HG02970 (cell line): ENCODE measurements around the gene ARHGAP32.

Experiments
- ATAC-seq: cut with Tn5 transposase; IDR thresholded peaks from one replicate; pipeline ENCODE4 v1.9.1; 2021; ENCODE audit warnings: mild to moderate bottlenecking, moderate library complexity, moderate number of reproducible peaks; ENCODE audit not compliant: unreplicated experiment, low FRiP score

The ARHGAP32 gene

GRCh38 chr11:128963744-128964325, 228.3 kb downstream of the ARHGAP32 start:
- no peak for ATAC-seq

DNA sequence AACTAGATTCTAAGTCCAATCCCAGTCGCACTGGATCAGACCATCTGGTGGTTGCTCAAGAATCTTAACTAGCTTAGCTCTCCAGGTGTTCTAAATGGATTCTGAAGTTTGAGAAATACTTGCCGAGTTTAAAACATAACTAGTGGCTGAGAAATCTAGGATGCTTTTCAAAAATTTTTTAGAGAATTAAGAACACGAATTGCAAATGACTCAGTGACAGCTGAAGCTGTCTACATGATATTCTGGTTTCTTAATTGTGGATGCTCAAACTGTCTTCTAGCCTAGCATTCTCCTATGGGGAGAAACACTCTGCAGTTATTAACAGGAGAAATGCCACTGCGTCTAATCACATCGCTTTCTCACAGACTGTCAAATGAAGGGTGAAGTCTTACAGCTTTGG, 229.2 kb downstream of the ARHGAP32 start:
- no peak for ATAC-seq

DNA sequence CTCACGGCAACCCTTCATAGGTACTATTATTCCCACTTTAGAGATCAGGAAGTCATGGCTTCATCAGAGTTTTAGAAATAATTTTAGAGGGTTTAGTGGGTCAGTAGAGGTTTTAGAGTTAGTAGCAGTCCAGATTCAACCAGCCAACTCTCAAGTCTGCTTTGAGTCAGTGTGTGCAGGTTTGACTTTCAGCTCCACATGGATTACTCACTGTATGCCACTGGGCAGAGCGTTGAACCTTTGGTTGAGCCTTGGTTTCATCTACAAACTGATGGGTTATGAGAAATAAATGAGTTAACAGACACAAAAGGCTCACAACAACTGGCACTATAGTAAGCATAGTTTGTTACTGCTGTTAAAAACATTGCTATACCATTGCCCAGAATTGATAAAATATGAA, 230.5 kb downstream of the ARHGAP32 start:
- ATAC-seq = no peak

DNA sequence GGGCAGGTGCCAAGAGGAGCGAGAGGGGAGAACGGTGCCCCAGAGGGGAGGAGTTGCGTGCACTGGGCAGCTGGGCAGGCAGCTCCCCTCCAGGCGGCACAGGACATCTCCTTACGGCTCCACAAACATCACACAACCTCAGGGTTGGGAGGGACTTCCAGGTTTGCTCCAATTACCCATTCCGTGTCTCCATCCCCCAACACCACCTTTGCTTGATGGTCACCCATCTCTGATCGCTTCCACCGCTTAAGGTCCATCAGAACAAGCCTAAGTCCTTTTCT, 235.0 kb downstream of the ARHGAP32 start:
- no peak for ATAC-seq

DNA sequence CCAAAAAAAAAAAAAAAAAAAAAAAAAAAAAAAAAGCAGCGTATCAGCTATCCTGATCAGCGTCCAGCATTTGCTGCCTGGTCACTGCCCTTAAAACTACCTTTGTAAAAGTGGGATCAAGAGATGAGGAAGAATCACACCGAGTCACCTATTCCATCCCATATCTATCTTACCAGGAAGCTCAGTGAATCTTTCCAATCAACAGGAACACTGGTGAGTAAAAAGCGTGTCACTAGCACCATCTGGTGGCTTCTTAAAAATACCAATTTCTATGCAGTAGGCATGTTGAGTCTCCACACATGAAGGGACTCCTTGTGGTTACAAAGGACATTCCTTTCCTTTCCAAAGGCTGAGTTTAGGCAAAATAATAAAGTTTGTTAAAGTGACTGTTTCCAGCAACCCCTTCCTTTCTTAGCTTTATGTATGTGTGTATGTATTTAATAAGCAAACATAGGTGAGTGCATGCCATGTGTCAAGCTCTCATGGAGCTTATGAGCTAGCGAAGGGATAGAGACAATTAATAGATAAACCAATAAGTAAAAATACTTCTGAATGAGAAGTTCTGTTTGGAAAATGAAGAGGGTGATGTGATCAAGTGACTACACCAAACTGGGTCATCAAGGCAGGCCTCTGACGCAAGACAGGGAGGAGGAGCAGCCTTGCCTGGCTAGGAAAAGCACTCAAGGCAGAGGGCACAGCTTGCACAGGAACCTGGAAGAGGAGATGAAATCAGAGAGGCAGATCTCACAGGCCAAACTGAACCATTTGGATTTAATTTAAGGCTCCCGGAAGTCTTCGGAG, 235.5 kb downstream of the ARHGAP32 start:
- no peak for ATAC-seq

DNA sequence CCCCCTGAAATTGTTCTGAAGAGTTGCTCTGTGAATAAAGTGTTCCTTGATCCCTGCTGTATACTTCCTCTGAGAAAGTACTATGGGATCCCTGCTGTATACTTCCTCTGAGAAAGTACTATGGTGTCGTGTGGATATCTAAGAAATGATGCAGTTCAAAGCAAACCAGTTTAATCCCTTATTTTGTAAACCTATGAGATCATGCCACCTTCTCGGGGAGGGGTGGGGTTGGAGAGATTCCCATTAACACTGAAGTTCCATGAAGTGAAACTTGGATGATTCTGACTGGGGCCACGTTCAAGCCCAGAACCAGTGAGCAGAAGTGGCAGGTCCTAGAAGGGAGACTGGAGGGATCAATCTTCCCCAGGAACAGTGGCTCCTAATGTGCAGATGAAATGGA, 236.5 kb downstream of the ARHGAP32 start:
- no peak for ATAC-seq

- no peak for ATAC-seq
These were observed 239.0 kb downstream of the ARHGAP32 start for GRCh38 chr11:128953151-128953550.

DNA sequence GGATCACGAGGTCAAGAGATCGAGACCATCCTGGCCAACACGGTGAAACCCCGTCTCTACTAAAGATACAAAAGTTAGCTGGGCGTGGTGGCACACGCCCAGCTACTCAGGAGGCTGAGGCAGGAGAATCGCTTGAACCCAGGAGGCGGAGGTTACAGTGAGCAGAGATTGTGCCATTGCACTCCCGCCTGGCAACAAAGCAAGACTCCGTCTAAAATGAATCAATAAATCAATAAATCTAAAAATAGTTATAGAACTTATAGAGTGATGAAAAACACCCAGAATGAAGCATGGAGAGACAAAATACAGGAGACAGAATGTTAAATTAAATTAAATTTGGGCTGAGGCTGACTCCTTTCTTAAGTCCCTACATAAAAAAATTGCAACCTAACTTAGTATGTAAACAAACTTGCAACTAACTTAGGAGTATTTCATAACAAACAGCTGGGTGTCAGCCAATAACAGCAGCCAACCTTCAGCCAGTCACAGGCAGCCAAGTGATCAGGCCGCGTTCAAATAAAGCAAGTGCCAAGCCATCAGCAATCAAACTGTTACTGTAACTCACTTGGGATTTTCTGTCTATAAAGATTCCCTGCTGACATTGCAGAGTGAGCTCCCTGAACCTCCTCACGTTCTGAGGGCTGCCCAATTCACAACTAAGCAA, 242.2 kb downstream of the ARHGAP32 start:
- ATAC-seq = no peak

- no peak for ATAC-seq
These were observed 243.5 kb downstream of the ARHGAP32 start for GRCh38 chr11:128948583-128948982.

GRCh38 chr11:128947773-128948172, 244.4 kb downstream of the ARHGAP32 start:
- ATAC-seq = no peak

DNA sequence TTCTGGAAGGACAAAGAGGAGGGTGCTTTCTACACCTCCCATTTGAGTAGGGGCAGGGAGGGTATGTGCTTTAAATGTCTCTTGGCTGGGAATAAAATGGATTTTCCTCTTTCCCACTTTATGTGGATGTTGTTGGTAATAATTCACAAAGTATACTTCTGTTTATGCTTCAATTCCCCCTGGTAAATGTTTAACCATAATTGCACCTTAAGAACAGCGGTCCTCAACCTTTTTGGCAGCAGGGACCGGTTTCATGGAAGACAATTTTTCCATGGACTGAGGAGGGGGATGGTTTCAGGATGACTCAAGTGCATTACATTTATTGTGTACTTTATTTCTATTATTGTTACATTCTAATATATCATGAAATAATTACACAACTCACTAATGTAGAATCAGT, 245.5 kb downstream of the ARHGAP32 start:
- no peak for ATAC-seq

GRCh38 chr11:128943428-128943976, 248.6 kb downstream of the ARHGAP32 start:
- no peak for ATAC-seq

- ATAC-seq = no peak
These were observed 249.2 kb downstream of the ARHGAP32 start, which contains the start of gene TP53AIP1 for GRCh38 chr11:128942817-128943427. TP53AIP1 (minus strand) TSS chr11:128942871; CDS start chr11:128937818, 5,053 bp downstream.

GRCh38 chr11:128942272-128942612, 249.9 kb downstream of the ARHGAP32 start:
- no peak for ATAC-seq

DNA sequence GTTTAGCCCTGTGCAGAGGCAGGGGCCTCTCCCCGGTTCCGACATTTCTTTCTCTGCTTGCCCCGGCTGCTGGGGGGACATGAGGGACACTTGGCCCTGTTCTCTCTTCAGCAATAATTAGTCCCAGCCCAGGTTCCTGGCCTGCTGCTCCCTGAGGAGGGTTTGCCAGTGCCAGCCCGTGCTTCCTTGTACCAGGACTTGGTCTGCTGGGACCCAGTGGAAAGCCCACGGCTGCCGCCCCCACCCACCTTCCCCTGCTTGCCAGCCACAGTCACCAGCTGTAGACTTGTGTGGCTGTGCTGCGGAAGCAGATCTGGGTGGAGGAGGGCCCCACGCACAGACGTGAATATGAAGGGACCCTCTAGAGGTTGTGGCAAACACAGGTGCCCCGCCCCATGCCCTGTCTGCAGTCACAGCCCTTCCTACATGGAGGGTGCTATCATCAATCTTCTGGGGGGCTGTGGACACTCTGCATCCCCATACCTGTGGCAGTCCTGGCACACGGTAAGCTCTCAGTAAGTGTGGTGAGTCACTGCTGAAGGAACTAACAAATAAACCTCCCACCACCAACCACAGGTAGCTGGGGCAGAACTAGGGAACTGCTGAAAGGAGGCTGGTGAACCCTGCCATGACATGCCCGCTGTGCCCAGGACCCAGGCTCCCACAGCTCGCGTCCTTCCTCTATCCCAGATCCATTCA, 250.4 kb downstream of the ARHGAP32 start:
- no peak for ATAC-seq

DNA sequence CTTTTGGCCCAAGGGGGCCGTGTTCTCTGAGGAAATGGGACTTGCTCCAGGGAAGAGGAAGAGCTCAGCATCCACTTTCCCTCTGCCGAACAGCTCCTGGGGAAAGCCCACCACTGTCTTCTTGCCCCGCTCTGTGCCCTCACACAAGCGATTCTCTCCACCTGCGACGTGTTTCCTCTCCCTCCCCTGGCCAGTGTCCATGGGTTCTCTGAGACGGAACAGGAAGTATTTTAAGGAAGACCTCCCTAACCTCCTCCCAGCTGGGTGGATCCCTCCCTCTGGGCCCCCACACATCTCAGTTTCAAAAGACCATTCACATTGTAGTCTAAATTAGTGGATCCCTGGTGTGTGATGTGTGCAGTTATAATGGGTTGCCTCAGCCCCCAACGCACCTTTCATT, 251.0 kb downstream of the ARHGAP32 start:
- no peak for ATAC-seq

GRCh38 chr11:128940603-128941002, 251.5 kb downstream of the ARHGAP32 start:
- no peak for ATAC-seq

DNA sequence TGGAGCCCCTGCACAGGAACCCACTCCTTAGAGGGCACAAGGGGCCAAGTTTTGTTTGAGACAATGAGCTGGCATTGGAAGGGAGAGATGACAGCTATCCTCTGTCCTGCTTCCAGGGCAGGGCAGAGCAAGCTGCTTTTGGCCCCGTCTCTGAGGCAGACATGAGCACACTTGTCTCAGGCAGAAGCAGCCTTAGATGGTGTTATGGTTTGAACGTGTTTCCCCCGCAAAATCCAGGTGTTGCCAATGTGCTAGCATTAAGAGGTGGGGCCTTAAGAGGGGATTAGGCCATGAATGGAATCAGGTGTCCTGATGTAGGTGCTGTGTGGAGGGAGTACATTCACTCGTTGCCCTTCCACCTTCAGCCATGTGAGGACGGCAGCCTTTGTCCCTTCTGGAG, 252.0 kb downstream of the ARHGAP32 start:
- no peak for ATAC-seq

DNA sequence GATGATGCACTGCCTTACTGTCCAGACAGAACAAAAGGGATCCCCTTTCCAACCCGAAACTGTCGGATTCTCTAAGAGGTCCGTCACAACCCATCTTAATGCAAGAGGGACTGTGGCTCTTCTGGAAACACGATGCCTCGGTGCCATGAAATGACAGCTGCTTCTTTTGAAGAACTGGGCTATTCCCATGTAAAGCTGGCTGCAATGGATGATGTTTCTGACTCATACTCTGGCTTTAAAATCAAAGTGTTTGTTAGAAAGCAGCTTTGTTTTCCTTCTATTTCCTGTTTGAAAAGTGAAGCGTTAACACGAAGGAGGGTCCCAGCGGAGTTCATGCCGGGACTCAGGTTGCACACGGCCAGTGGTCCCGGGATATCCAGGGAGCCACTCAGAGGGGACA, 252.5 kb downstream of the ARHGAP32 start:
- no peak for ATAC-seq

DNA sequence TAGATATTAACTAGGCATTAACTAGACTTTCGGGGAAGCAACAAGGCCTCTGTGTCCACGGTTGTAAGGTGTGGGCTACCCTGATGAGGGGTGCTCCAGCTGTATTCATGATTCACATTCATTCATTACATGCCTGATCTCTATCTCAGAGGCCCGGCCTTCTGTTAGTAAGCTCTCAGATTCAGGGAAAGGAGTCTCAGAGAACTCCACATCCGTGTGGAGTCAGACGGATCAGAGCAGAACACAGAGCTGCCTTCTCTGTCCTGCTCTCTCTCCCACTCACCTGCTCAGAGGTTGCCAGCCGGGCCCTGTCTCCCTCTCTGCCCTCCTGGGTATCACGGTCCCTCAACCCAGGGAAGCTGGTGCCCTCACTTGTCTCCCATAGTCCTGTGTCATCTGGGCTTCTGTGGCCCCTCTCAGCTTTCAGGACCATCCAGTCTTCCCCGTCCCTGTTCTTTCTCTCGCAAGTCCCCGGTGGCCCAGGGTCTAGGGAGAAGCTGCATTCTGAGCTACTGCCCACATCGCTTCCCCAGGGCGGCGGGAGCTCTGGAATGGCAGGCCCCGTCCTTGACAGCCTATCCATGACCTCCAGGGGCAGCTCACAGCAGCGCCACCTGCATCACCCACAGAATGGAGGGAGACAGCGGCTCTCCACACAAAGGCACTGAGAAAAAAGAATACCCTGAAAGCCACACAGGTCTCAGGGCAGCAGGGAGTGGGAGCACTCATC, 253.8 kb downstream of the ARHGAP32 start:
- ATAC-seq = no peak
